Measurements from ENCODE around the gene GADD45A.

DNA sequence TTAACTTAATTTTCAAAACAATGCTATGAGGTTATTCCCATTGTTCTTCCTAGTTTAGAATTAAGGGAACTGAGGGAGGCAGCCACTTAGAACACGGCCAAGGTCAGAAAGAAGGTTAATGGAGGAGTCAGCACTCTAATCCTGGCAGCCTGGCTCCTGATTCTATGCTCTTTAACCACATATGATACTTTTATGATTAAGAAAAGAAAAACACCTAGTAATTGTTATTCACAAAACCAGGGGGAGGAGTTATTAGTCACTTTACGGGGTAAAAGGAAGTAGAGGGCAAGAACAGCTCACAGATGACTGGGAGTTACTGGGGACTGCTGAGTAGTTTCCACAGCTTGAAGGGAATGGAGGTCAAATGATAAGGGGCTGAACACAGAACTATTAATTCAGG is 38.6 kb downstream of the GADD45A start:
- TF ChIP-seq SUZ12 (IDR thresholded peaks at IDR 0.05; ENCODE audit: extremely low read depth, insufficient read depth, insufficient read length) (no peak), ZNF274 (IDR thresholded peaks at IDR 0.05; ENCODE audit: low read depth, low read length) (no peak), YY1 (IDR thresholded peaks at IDR 0.05; ENCODE audit: insufficient read depth, insufficient read length) (no peak)
